HG03060 (cell line): ENCODE measurements around the gene BLOC1S6.

Source experiments
- ATAC-seq: cut with Tn5 transposase; IDR thresholded peaks from one replicate; pipeline ENCODE4 v1.9.1; 2021; ENCODE audit warnings: low read depth, moderate number of reproducible peaks; ENCODE audit not compliant: unreplicated experiment

BLOC1S6 gene

GRCh38 chr15:45587863-45588170, 638 bp downstream of the BLOC1S6 start:
- ATAC-seq, result no peak

GRCh38 chr15:45588219-45588875, 1.2 kb downstream of the BLOC1S6 start:
- no peak for ATAC-seq

- ATAC-seq, result no peak
Observed at GRCh38 chr15:45589256-45589655, 2.1 kb downstream of the BLOC1S6 start.

- ATAC-seq, result no peak
Observed at GRCh38 chr15:45594319-45594718, 7.1 kb downstream of the BLOC1S6 start.

GRCh38 chr15:45594835-45595530, 7.8 kb downstream of the BLOC1S6 start:
- no peak for ATAC-seq

GRCh38 chr15:45603881-45604280, 16.7 kb downstream of the BLOC1S6 start:
- ATAC-seq, result no peak

GRCh38 chr15:45604326-45604725, 17.1 kb downstream of the BLOC1S6 start:
- ATAC-seq, result no peak

- no peak for ATAC-seq
Observed at GRCh38 chr15:45606413-45606812, 19.2 kb downstream of the BLOC1S6 start.

- no peak for ATAC-seq
Observed at GRCh38 chr15:45606841-45607240, 19.7 kb downstream of the BLOC1S6 start.

- no peak for ATAC-seq
Observed at GRCh38 chr15:45611305-45611704, 24.1 kb downstream of the BLOC1S6 start.

- ATAC-seq, result no peak
Observed at GRCh38 chr15:45612790-45613415, 25.7 kb downstream of the BLOC1S6 start.

GRCh38 chr15:45616901-45617323, 29.7 kb downstream of the BLOC1S6 start:
- no peak for ATAC-seq

- ATAC-seq, result no peak
Observed at GRCh38 chr15:45618813-45619212, 31.6 kb downstream of the BLOC1S6 start.

GRCh38 chr15:45628136-45628535, 41.0 kb downstream of the BLOC1S6 start:
- ATAC-seq, result no peak

- ATAC-seq, result no peak
Observed at GRCh38 chr15:45630917-45631691, 43.9 kb downstream of the BLOC1S6 start.

- no peak for ATAC-seq
Observed at GRCh38 chr15:45631776-45632175, 44.6 kb downstream of the BLOC1S6 start.

- ATAC-seq, result peak; percentile 43
Observed at GRCh38 chr15:45634432-45635190, 47.4 kb downstream of the BLOC1S6 start, which contains the start of gene SQOR. SQOR (plus strand) TSS chr15:45635029; CDS start chr15:45658924, 23,895 bp downstream.

GRCh38 chr15:45635191-45635638, 48.0 kb downstream of the BLOC1S6 start:
- peak; percentile 24 for ATAC-seq

- no peak for ATAC-seq
Observed at GRCh38 chr15:45635763-45636292, 48.6 kb downstream of the BLOC1S6 start.

GRCh38 chr15:45637141-45637540, 50.0 kb downstream of the BLOC1S6 start:
- no peak for ATAC-seq
